ENCODE measurements around the gene IL1R2.

DNA sequence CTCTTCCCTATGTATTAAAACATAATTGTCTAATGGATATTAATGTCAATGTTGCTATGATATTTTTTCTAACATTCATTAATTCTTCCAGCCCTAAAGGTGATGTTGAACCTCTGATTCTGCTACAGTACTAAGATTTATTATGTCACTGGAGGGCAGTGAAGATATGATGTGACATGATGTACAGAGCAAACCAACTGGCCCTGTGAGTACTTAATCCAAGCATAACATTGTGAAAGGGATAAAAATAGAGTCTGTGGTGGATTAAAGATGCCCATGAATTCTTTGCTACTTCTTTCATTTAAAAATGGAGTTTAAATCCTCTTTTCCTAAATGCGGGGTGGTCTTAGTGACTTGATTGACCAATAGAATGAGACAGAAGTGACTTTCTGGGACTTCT lies 51.8 kb downstream of the IL1R2 start:
- TF ChIP-seq, protein P1, sequence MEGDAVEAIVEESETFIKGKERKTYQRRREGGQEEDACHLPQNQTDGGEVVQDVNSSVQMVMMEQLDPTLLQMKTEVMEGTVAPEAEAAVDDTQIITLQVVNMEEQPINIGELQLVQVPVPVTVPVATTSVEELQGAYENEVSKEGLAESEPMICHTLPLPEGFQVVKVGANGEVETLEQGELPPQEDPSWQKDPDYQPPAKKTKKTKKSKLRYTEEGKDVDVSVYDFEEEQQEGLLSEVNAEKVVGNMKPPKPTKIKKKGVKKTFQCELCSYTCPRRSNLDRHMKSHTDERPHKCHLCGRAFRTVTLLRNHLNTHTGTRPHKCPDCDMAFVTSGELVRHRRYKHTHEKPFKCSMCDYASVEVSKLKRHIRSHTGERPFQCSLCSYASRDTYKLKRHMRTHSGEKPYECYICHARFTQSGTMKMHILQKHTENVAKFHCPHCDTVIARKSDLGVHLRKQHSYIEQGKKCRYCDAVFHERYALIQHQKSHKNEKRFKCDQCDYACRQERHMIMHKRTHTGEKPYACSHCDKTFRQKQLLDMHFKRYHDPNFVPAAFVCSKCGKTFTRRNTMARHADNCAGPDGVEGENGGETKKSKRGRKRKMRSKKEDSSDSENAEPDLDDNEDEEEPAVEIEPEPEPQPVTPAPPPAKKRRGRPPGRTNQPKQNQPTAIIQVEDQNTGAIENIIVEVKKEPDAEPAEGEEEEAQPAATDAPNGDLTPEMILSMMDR (optimal IDR thresholded peaks at IDR 0.05 in 1 of 3, IDR thresholded peaks at IDR 0.05 in 1 of 3, conservative IDR thresholded peaks at IDR 0.05 in 1 of 3; ENCODE audit: extremely low read depth in 1 of 3, insufficient read depth in 2 of 3, low read length in 3 of 3) = no peak
- no peak for TF ChIP-seq EZH2 (IDR thresholded peaks at IDR 0.05; ENCODE audit: low read length)

Measured in keratinocyte (primary cell).